Glomerular endothelial cell (primary cell): Measurements from ENCODE around the gene RUVBL2. TPM values are rescaled to one million over a fixed set of nuclear protein-coding genes. Genes with fewer than 3 reads are reported as not detected.

ENCODE experiments used
- DNase-seq: peaks from one replicate; pipeline ENCODE4 v3.0.0-alpha.2; 2011; ENCODE audit warnings: low read depth, low spot score; ENCODE audit errors: extremely low read depth
- total RNA-seq: library from RNA; depleted of rRNA; stranded (reverse); fragments of >200 nt; gene quantifications from 2 replicates; pipeline ENCODE4 v1.2.3, GENCODE V29; 2015

RUVBL2 gene
- total RNA-seq, 1 donor from 2014 or later = 133 TPM

DNA sequence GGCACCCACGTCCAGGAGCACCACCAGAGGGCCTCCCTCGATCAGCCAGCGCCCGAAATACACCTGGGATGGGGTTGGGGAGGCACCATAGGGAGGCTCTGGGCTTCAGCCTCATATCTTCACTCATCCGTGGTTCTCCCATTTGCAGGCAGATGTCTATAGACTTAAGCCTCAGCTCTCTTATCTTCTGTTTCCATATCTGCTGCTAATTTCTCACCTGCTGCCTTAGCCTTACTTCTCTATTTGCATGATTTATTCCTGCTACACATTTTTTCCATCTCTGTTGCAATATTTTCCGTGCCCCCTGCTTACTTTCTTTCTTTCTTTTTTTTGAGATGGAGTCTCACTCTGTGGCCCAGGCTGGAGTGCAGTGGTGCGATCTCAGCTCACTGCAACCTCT is 6.4 kb upstream of the RUVBL2 start:
- no peak for DNase-seq

DNA sequence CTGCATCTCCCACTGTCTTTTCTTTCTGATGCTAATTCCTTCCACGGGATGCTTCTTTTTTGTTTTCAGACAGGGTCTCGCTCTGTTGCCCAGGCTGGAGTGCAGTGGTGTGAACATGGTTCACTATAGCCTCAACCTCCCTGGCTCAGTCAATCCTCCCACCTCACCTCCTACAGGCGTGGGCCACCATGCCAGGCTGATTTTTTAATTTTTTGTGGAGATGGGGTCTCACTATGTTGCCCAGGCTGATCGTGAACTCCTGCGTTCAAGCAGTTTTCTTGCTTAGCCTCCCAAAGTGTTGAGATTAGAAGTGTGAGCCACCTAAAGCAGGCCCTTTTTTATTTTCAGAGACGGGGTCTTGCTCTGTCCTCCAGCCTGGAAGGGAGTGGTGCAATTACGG is 5.4 kb upstream of the RUVBL2 start:
- no peak for DNase-seq

DNA sequence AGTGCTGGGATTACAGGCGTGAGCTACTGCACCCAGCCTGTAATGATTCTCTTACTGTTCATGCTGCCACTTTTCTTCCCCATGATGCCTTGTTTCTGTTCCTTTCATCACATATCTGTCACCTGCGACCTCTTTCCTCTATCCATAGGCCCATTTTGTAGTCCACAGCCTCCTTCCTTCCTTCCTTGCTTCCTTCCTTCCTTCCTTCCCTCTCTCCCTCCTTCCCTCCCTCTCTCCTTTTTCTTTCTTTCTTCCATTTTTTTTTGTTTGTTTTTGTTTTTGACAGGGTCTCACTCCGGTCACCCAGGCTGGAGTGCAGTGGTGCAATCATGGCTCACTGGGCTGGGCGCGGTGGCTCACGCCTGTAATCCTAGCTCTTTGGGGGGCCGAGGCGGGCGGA is 4.8 kb upstream of the RUVBL2 start:
- DNase-seq = no peak

DNA sequence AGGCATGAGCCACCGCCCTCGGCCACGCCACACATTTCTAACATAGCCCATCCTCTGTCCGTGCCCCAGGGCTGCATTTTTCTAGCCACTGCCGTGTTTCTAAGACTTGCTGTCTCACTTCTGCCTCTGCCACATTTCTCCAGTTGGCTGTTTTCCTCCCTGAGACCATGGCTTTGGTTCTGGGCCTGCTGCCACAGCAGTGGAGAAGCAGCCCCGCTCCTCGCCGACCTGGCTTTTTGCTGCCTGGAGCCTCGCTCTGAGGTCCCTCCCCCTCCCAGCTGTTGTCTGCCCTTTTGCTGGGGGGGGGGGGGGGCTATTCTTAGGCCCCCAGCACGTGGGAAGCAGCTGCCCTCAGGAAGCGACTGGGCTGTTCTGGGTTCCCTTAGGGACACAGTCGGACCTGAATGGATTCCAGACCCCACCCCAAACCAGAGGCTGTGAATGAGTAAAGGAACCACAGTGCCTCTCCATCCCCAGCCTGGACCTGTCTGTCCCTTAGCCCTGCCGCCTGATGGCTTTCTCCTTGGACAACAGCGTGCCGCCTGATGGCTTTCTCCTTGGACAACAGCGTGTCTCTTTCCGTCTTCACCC is 3.9 kb upstream of the RUVBL2 start:
- DNase-seq = no peak

DNA sequence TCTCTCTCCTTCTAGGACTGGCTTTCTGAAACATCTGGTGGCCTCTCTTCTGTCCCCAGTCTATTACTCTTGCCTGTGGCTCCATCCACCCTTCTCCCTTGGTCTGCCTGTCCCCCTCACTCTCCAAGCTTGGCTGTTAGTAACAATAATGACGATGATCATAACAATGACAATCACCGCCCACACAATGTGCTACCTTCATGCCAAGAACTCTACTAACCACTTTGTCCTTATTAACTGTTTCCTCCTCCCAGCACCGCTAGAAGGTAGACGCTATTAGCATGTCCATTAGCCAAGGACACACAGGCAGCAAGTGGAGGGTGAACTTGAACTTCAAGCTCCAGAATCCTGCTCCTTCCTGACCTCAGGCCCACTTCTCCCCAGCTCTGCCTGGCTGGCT is 3.3 kb upstream of the RUVBL2 start:
- no peak for DNase-seq

DNA sequence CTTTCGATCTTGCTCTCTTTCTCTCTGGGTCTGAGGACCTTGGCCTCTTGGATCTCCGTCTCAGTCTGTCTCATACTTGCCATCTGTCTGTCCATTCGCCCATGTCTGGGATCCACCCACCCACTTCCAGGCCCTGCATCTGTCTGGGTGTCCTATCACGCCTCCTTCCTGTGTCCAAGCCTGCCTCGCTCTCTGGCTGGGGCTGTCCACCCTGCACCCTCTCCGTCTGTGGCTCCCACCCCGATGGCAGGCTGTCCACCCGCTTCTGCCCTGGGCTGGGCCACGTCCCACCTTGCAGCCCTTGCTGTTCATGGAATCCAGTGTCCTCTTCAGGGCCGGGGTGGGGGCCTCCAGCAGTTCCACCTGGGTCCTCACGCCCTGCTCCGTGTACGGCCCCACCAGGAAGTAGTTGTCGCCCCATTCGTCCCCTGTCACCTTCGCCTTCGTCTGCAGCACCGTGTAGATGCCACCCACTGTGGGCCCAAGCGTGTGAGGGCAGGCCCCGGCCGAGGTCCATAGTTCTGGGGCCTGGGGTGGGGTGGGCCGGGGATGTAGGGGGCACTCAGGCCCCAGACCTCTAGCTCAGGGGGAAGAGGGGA is 2.6 kb upstream of the RUVBL2 start:
- no peak for DNase-seq

DNA sequence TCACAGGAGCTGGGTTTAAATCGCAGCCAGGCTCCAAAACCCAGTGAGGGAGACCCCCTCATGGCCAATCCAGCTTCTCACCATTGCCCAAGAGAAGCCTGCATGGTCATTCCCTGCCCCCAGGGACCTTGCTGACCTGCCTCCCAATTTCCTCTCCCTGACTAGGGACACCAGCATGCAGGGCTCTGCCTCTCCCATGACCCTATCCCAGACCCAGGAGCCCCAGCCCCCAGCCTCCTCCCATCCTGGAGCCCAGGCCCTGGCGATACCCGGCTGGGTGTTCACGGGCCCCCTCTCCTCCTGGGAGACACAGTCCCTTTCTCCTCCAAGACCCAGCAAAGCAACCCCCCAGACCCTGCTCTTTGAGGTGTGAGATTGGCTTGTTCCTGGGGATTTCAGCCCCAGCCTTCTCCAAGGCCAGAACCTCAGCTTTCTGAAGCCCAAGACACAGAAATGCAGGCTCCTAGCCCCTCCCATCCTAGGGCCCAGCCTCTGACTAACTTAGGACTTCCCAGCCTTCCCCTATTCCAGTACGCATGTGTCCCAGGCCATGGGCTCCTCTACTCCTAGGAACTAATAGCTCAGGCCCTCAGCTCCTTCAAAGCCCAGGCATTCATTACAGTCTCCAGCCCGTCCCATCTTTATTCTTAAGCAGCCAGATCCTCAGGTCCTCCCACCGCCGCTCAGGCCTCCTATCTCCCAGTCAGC is 1.7 kb upstream of the RUVBL2 start:
- DNase-seq = no peak

DNA sequence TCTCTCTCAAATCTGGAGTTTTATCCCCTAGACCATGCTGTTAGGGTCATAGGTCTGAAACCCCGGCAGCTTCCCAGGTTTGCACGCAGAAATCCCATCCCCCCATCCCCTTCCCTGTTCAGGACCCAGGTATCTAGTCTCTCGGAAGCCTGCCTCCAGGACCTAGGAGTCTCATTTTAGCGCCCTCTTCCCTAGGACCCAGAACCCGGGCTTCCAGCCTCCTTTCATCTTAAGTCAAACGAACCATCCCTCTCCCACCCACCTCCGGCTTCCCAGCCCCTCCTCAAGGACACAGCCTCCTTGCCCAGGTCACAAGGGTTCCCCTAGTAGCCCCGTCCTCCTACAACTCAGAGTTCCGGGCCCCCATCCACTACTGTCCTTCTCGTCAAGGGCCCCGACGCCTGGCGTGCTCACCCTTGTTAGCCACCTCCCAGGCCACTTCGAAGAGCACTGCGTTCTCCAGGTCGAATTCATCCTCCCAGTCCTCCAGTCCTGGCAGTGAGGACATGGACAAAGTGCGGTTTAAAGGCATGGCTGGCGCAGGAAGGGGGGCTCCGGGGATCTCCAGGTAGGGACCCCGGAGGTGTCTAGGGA is 1.0 kb upstream of the RUVBL2 start:
- no peak for DNase-seq

DNA sequence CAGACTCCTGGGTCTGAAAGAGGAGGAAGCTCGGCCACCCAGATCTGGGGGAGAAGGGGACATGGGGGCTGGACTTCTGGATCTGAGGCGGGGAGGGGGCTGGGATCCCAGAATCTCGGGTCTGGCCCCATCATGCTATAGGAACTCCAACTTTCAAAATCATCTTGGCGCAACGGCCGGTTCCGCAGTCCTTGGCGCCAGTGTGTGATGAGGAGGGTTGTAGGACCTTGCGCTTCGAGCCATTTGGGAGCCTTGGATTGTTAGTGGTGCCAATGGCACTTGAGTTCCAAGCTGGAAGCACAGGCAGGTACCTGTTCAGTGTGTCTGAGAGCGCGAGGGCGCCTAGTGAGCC is 324 bp downstream of the RUVBL2 start:
- DNase-seq = no peak

DNA sequence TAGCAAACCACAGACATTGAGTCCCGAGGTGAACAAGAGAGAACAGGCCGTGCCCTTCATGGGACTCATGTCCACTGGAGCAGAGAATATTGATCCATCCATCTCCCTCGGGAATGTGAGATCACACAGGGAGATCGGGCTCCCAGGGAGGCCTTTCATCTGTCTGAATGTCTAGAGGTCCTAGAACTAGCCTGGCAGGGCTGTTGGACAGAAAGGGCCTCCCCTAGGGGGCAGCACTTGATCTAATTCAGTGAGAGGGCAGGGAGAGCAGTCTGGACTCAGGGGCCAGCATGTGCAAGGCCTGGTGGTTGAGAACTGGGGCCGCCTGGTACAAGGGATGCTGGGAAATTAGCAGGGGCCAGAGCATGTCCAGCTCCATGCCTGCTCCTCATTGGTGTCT is 4.3 kb downstream of the RUVBL2 start:
- no peak for DNase-seq

DNA sequence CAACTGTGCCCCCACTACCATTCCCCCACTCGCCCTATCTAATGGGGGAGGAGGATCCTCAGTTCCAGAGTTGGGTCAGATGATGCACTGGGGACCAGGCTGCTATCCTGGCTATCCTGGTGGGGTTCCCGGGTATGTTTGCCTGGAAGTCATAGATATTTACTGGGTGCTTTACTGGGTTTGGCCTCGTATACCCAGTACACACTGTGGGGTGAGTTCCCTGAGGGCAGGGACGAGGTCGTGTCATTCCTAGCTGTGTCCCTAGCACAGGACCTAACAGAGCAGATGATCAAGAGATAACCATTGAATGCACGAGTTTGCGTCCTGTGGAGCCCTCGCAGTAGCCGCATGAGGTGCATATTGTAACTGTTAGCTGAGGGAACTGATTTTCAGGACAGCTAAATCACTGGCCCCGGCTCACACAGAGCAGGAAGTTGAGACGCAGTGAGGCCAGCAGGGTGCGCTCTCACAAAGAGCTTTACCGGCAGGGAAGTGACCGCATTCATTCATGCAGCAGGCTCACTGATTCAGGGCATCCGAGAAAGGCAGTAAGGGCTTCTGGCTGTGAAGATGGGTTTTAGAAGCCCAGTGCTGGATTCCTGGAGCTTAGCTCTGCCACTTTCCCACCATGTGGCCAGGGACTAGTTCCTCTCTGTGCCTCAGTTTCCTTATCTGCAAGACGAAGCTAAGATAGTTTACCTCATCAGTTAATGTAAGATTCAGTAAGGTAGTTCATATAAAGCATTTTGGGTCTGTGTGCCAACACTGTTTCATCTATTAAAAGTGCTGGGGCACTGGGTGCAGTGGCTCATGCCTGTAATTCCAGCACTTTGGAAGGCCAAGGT is 6.0 kb downstream of the RUVBL2 start:
- DNase-seq = no peak

DNA sequence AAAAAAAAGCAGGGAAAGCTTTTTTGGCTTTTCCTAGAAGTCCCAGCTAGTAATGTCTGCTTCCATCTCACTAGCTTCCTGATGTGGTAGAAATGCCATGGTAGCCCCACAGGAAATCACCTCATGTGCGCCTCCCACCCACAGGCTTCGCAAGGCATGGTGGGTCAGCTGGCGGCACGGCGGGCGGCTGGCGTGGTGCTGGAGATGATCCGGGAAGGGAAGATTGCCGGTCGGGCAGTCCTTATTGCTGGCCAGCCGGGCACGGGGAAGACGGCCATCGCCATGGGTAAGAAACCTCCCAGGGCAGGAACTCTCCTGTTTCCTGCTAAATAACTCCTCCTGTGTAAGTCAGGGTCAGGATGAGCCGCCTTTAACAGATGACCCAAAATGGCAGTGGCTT is 10.4 kb downstream of the RUVBL2 start:
- DNase-seq = no peak

DNA sequence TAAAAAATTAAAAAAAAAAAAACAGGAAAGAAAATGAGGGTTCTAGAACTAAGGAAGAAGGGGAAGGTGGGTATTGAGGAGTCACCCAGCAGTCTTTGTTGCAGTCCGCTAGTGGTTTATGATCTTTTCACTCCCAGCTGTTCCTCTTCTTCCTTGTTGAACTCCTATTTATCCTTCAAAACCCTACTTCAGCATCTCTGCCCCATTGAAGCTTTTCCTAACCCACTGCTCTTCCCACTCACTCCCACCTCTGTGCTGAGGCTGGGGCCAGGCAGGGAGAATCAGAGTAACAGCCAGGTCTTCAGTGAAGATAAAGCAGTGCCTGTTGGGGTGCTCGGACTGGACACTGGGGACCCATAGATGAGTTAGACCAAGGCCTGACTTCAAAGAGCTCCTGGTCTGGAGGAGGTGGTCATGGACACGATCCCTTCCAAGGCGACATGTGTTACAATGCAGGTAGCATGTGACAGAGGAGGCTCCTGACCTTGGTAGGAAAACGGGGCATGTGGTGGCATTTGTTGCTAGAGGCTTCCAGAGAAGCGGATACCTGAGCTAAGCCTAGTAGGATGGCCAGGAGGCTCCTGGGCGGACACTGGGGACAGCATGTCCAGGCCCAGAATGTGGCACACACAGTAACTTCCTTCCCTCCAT is 11.4 kb downstream of the RUVBL2 start:
- no peak for DNase-seq

DNA sequence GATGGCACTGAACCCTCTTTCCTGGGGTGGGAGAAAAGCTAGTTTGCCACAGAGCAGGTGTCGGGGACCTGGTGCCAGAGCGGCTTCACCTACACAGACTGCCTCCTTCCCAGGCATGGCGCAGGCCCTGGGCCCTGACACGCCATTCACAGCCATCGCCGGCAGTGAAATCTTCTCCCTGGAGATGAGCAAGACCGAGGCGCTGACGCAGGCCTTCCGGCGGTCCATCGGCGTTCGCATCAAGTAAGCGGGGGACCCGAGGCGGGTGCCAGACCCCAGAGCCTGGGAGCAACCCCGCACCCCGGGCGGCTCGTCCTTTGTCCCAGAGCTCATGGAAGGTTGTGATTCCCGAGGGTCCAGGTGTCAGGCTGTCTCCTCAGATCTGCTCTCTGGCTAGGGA is 13.2 kb downstream of the RUVBL2 start:
- DNase-seq = no peak

DNA sequence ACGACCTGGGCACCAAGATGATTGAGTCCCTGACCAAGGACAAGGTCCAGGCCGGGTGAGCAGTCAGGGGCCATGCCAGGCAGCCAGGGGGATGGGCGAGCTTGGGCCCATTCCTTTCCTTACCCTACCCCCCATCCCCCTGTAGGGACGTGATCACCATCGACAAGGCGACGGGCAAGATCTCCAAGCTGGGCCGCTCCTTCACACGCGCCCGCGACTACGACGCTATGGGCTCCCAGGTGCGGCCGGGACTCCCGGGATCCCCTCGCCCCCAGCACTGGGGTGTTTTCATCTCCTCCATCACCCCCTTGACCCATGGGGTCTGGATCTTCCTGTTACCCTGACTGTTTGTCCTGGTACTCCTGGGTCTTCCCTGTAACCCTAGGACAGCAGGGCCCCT is 16.1 kb downstream of the RUVBL2 start:
- no peak for DNase-seq

DNA sequence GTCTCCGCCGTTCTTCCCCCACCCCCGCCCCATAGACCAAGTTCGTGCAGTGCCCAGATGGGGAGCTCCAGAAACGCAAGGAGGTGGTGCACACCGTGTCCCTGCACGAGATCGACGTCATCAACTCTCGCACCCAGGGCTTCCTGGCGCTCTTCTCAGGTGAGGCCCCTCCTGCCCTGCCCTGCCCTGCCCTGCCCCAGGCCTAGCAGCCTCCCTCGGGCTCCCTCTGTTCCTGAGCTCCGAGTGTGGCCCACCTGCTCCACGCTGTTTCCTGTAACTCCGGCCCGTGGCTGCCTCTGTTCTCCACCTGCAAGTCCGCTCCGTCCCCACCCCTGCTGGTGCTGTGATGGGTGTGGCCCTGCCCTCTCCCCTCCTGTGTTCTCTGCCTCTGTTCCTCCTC is 16.8 kb downstream of the RUVBL2 start:
- DNase-seq = no peak

DNA sequence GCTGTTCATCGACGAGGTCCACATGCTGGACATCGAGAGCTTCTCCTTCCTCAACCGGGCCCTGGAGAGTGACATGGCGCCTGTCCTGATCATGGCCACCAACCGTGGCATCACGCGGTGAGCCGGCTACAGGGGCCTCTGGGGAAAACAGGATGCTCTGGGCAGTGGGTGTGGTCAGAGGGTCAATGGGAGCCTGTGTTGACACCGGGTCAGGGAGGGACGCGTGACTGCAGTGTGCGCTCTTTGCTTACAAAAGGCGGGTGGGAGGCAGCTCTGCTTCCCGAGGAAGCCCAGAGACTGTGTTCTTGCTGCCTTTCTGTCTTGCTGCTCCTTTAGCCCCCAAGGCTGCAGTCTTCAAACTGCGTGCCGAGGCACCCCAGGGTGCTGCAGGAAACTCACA is 17.5 kb downstream of the RUVBL2 start:
- DNase-seq = no peak

DNA sequence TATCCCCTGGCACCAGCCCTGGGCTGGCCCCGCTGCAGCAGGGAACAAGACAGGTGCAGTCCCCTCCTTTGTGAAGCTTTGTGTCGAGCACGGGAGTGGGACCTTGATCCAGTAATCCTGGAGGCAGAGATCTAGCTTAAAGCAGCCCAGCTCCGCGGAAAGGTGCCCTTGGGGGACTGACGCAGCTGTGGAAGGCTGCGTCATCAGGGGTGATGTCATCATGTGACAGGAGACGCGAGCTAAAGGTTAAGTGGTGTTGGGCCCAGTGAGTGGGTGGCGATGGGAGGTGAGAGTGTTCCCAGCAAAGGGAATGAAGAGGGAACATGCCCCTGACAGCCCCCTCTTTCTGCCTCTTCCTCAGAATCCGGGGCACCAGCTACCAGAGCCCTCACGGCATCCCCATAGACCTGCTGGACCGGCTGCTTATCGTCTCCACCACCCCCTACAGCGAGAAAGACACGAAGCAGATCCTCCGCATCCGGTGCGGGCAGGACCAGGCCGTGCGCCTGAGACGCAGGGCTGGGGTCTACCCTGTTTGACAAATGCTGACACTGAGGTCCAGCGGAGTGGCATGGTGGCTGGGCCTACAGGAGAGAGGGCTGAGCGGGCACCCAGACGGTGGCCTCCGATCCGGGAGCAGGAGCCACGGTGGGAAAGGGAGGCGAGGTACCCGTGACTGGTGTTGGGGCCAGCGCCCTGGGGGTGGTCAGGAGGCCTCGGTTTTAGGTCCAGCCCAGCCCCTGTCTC is 20.6 kb downstream of the RUVBL2 start:
- DNase-seq = no peak

DNA sequence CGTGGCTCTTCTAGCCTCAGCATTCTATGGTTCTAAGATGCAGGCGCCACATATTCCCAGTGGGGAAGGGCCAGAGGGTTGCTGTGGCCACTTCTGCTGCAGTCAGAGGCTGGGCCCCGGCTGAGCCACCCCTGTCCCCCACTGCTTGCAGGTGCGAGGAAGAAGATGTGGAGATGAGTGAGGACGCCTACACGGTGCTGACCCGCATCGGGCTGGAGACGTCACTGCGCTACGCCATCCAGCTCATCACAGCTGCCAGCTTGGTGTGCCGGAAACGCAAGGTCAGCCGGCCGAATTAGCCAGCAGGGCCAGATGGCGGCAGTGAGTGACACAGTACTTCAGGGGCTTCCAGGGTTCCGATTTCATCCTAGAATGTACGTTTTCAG is 21.2 kb downstream of the RUVBL2 start:
- DNase-seq = no peak
